Liver (tissue), 3 donors: ENCODE measurements around the gene GALC.

Source experiments
- EGR1 ChIP-seq, 2 donors: IDR thresholded peaks; 2 replicates each; pipeline ENCODE4 v1.6.1; 2016 to 2018; ENCODE audit warnings: antibody characterized with exemption in 2 of 2, low read depth in 2 of 2
- GABPA ChIP-seq, 2 donors: IDR thresholded peaks in 1 of 2; conservative IDR thresholded peaks in 1 of 2; 2 replicates each; pipeline ENCODE4 v1.6.1; 2016; ENCODE audit warnings: antibody characterized with exemption in 2 of 2, mild to moderate bottlenecking in 1 of 2, moderate library complexity in 1 of 2
- HNF4A ChIP-seq, 2 donors: conservative IDR thresholded peaks; 2 replicates each; pipeline ENCODE4 v1.6.1; 2016; ENCODE audit warnings: antibody characterized with exemption in 2 of 2, mild to moderate bottlenecking in 2 of 2
- HNF4G ChIP-seq: IDR thresholded peaks from 2 replicates; pipeline ENCODE4 v1.6.1; 2016; ENCODE audit warnings: antibody characterized with exemption
- JUND ChIP-seq, 2 donors: IDR thresholded peaks; 2 replicates each; pipeline ENCODE4 v1.6.1; 2016; ENCODE audit warnings: antibody characterized with exemption in 2 of 2
- RAD21 ChIP-seq, 2 donors: IDR thresholded peaks; 2 replicates each; pipeline ENCODE4 v1.6.1; 2016; ENCODE audit warnings: antibody characterized with exemption in 2 of 2, mild to moderate bottlenecking in 2 of 2
- REST ChIP-seq: IDR thresholded peaks from 2 replicates; pipeline ENCODE4 v1.6.1; 2016; ENCODE audit warnings: antibody characterized with exemption, mild to moderate bottlenecking
- RXRA ChIP-seq, 2 donors: IDR thresholded peaks; 2 replicates each; pipeline ENCODE4 v1.6.1; 2017 to 2018; ENCODE audit warnings: antibody characterized with exemption in 2 of 2, mild to moderate bottlenecking in 1 of 2
- SP1 ChIP-seq: IDR thresholded peaks from 2 replicates; pipeline ENCODE4 v1.6.1; 2018; ENCODE audit warnings: antibody characterized with exemption, mild to moderate bottlenecking
- TAF1 ChIP-seq: conservative IDR thresholded peaks from 2 replicates; pipeline ENCODE4 v1.6.1; 2016; ENCODE audit warnings: antibody characterized with exemption, mild to moderate bottlenecking
- YY1 ChIP-seq: IDR thresholded peaks from 2 replicates; pipeline ENCODE4 v1.6.1; 2016; ENCODE audit warnings: antibody characterized with exemption, mild to moderate bottlenecking
- TF ChIP-seq, protein P1 (sequence below): fragments of 150-350 bp; IDR thresholded peaks from 2 replicates; pipeline ENCODE4 v1.5.1; 2017; ENCODE audit warnings: improper control_type of control experiment, low read depth, low read length; ENCODE audit not compliant: missing input control
- TF ChIP-seq, protein P2 (sequence below): IDR thresholded peaks from 2 replicates; pipeline ENCODE4 v1.6.1; 2016; ENCODE audit warnings: antibody characterized with exemption
- TF ChIP-seq, protein P3 (sequence below): IDR thresholded peaks from 2 replicates; pipeline ENCODE4 v1.6.1; 2016; ENCODE audit warnings: antibody characterized with exemption
- donor health status: healthy.
- donor health status: healthy.

DNA sequence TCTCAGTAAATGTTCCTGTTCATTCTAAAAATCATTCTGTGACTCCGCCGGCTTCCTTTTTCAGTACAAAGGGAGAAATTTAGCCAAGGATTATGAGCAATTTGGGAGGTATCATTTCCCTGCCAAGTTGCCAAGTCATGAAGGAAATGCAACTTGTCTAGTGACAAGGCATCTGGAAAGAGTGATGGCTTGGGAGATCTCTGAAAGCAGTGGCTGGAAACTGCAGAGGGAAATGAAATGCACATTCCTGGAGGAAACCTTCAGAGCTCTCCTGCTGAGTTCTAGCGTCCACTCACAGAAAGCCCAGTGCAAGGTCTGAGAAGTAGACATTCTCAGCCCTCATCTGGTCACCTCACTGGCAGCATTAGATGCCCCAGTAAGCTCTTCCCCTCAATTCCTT, 91.7 kb downstream of the GALC start:
- TF ChIP-seq RAD21 (IDR thresholded peaks at IDR 0.05) (no peak), REST (no peak), YY1 (no peak), GABPA (IDR thresholded peaks at IDR 0.05 in 1 of 2, conservative IDR thresholded peaks at IDR 0.05 in 1 of 2) (no peak), TAF1 (no peak), HNF4A (conservative IDR thresholded peaks at IDR 0.05) (no peak), SP1 (no peak), HNF4G (no peak), RXRA (IDR thresholded peaks at IDR 0.05) (no peak), JUND (IDR thresholded peaks at IDR 0.05) (no peak), EGR1 (IDR thresholded peaks at IDR 0.05; ENCODE audit: low read depth in 2 of 2) (no peak)
- TF ChIP-seq, protein P1, sequence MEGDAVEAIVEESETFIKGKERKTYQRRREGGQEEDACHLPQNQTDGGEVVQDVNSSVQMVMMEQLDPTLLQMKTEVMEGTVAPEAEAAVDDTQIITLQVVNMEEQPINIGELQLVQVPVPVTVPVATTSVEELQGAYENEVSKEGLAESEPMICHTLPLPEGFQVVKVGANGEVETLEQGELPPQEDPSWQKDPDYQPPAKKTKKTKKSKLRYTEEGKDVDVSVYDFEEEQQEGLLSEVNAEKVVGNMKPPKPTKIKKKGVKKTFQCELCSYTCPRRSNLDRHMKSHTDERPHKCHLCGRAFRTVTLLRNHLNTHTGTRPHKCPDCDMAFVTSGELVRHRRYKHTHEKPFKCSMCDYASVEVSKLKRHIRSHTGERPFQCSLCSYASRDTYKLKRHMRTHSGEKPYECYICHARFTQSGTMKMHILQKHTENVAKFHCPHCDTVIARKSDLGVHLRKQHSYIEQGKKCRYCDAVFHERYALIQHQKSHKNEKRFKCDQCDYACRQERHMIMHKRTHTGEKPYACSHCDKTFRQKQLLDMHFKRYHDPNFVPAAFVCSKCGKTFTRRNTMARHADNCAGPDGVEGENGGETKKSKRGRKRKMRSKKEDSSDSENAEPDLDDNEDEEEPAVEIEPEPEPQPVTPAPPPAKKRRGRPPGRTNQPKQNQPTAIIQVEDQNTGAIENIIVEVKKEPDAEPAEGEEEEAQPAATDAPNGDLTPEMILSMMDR: no peak
- TF ChIP-seq, protein P2, sequence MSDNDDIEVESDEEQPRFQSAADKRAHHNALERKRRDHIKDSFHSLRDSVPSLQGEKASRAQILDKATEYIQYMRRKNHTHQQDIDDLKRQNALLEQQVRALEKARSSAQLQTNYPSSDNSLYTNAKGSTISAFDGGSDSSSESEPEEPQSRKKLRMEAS: no peak
- TF ChIP-seq, protein P3, sequence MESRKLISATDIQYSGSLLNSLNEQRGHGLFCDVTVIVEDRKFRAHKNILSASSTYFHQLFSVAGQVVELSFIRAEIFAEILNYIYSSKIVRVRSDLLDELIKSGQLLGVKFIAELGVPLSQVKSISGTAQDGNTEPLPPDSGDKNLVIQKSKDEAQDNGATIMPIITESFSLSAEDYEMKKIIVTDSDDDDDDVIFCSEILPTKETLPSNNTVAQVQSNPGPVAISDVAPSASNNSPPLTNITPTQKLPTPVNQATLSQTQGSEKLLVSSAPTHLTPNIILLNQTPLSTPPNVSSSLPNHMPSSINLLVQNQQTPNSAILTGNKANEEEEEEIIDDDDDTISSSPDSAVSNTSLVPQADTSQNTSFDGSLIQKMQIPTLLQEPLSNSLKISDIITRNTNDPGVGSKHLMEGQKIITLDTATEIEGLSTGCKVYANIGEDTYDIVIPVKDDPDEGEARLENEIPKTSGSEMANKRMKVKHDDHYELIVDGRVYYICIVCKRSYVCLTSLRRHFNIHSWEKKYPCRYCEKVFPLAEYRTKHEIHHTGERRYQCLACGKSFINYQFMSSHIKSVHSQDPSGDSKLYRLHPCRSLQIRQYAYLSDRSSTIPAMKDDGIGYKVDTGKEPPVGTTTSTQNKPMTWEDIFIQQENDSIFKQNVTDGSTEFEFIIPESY: no peak
